Neural crest cell (in vitro differentiated cells): ENCODE data around the gene RNASE9. TPM values are rescaled to one million over a fixed set of nuclear protein-coding genes. Genes with fewer than 3 reads are reported as not detected.

Experiments
- DNase-seq: peaks from one replicate; pipeline ENCODE4 v3.0.0; 2021; ENCODE audit warnings: low read depth, mixed read lengths, low spot score
- H3K27ac Mint-ChIP-seq: one replicate; pipeline ENCODE4 v1.8.0; 2021; ENCODE audit warnings: mild to moderate bottlenecking, mixed read lengths; ENCODE audit not compliant: unreplicated experiment
- H3K27me3 Mint-ChIP-seq: 2 replicates; pipeline ENCODE4 v1.8.0; 2021; ENCODE audit warnings: low read depth, mild to moderate bottlenecking, mixed read lengths
- H3K36me3 Mint-ChIP-seq: 2 replicates; pipeline ENCODE4 v1.8.0; 2021; ENCODE audit warnings: low read depth, mild to moderate bottlenecking, mixed read lengths
- H3K4me1 Mint-ChIP-seq: 2 replicates; pipeline ENCODE4 v1.8.0; 2021; ENCODE audit warnings: mixed read lengths
- H3K4me3 Mint-ChIP-seq: one replicate; pipeline ENCODE4 v1.8.0; 2021; ENCODE audit warnings: mild to moderate bottlenecking, mixed read lengths
- H3K9me3 Mint-ChIP-seq: 2 replicates; pipeline ENCODE4 v1.8.0; 2021; ENCODE audit warnings: mixed read lengths
- long read RNA-seq: library from polyadenylated mRNA; unstranded; transcript quantifications from one replicate; pipeline ENCODE4 v2.0.0, GENCODE V29; 2020
- total RNA-seq: library from RNA; stranded (reverse); gene quantifications from 2 replicates; pipeline ENCODE4 v1.2.1, GENCODE V29; 2021
- TF ChIP-seq, protein P1 (sequence below): fragments of 200-600 bp; sonication (generic); conservative IDR thresholded peaks from 2 replicates; pipeline ENCODE4 v1.5.0; 2021; ENCODE audit warnings: antibody characterized with exemption, mild to moderate bottlenecking

The RNASE9 gene
- total RNA-seq, result not detected in 2 replicates
- long read RNA-seq, result 0 reads

DNA sequence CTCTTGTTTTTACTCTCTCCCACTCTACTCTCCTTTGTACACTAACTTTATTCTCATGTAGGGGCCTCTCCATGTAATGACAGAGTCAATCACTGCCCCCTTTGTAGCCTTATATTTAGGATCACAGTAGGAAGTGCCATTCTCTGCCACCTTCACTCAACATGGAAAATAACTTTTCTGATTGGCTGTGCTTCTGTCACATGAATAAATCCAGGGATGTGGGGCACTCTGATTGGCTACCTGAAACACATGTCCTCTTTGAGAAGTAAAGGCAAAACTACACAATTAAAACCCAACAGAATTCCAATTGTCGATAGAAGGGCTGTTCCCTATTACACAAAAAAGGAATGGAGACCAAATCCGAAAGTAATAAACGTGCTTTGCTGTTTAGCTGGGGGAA, at the start of gene RNASE9:
Gene RNASE9, minus strand, starts transcription at position 87 of the 400 bp plus-strand sequence.
- TF ChIP-seq, protein P1, sequence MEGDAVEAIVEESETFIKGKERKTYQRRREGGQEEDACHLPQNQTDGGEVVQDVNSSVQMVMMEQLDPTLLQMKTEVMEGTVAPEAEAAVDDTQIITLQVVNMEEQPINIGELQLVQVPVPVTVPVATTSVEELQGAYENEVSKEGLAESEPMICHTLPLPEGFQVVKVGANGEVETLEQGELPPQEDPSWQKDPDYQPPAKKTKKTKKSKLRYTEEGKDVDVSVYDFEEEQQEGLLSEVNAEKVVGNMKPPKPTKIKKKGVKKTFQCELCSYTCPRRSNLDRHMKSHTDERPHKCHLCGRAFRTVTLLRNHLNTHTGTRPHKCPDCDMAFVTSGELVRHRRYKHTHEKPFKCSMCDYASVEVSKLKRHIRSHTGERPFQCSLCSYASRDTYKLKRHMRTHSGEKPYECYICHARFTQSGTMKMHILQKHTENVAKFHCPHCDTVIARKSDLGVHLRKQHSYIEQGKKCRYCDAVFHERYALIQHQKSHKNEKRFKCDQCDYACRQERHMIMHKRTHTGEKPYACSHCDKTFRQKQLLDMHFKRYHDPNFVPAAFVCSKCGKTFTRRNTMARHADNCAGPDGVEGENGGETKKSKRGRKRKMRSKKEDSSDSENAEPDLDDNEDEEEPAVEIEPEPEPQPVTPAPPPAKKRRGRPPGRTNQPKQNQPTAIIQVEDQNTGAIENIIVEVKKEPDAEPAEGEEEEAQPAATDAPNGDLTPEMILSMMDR, result no peak
- no peak for DNase-seq
- Mint-ChIP-seq H3K9me3 (no peaks in the 10 kb centered on the region), H3K36me3 (no peaks in the 10 kb centered on the region), H3K4me3 (no peak within 1 kb of the TSS), H3K4me1 (no peaks in the 10 kb centered on the region), H3K27me3 (peaks cover 14% of the 10 kb centered on the region), H3K27ac (no peak within 1 kb of the TSS)

DNA sequence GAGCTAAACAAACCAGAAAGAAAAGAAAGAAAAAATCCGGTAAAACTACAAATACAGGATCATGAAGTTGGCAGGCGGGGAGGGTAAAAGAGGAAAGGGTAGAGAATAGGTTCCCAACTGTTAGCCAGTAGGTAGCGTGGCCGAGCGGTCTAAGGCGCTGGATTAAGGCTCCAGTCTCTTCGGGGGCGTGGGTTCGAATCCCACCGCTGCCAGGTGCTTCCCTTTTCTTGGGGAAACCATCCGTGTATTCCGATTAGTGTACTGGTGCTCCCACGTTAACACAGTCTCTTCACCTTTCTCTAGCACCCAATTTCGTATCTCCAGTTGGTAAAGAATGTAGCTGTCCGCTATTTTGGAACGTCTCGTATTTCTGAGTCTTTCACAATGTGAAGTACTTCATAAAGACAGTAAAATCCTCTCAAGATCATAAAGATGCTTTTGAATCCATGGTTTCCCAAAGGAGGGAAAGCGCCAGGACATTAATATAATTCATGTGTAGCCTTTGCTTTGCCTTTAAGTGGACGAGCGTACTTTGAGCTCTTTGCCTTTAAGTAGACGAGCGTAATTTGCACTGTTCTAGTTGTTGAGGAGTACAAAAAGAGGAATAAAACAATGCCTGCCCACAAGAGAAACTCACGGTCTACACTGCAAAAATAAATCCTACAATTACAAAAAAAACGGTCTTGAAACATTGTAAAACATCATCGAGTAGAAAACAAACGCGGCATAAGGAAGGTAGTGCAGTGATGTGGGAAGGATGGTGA, 49.3 kb upstream of the RNASE9 start:
- Mint-ChIP-seq H3K9me3 (no peaks in the 10 kb centered on the region), H3K4me1 (peaks cover 5% of the 10 kb centered on the region), H3K27me3 (peaks cover 12% of the 10 kb centered on the region), H3K27ac (no peak overlapping the region), H3K4me3 (no peak overlapping the region), H3K36me3 (no peaks in the 10 kb centered on the region)
- DNase-seq, result peak; percentile 77
- TF ChIP-seq, protein P1, result no peak

DNA sequence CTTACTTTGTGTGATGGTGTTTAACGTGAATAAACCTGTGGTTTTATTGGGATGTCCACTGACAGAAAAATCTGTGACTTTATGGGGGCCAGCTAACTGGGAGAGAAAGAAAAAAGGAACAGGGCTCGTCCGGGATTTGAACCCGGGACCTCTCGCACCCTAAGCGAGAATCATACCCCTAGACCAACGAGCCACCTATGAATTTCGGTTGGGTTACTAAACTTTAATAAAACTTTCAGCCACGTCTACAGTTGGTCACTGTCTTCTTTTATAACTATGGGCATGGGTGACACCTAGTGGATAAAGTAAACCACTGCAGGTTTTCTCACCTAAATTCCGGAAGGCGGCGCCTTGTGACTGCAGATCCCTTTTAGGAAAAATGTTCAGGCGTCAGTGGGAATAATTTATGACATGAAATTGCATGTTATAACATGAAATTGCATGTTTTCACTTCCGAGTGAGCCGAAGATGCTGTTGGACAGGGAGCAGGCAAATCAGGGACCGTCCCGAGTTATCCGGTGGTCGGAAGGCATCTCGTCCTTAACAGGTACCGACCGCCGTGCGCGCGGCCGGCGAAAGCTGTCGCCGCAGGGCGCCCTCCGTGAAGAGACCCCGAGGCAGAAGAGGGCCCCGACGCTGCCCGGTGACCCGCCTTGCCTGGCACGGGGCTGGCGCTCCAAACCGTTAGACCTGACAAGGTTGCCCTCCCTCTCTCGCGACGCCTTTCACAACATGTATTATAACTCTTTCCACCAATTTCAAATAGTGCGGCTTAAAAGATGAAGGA, 48.6 kb upstream of the RNASE9 start:
- Mint-ChIP-seq H3K27ac (no peak overlapping the region), H3K36me3 (no peaks in the 10 kb centered on the region), H3K27me3 (peaks cover 8% of the 10 kb centered on the region), H3K4me1 (peaks cover 1% of the 10 kb centered on the region), H3K4me3 (no peak overlapping the region), H3K9me3 (no peaks in the 10 kb centered on the region)
- peak; percentile 71 for DNase-seq
- TF ChIP-seq, protein P1, result peak; percentile 94

DNA sequence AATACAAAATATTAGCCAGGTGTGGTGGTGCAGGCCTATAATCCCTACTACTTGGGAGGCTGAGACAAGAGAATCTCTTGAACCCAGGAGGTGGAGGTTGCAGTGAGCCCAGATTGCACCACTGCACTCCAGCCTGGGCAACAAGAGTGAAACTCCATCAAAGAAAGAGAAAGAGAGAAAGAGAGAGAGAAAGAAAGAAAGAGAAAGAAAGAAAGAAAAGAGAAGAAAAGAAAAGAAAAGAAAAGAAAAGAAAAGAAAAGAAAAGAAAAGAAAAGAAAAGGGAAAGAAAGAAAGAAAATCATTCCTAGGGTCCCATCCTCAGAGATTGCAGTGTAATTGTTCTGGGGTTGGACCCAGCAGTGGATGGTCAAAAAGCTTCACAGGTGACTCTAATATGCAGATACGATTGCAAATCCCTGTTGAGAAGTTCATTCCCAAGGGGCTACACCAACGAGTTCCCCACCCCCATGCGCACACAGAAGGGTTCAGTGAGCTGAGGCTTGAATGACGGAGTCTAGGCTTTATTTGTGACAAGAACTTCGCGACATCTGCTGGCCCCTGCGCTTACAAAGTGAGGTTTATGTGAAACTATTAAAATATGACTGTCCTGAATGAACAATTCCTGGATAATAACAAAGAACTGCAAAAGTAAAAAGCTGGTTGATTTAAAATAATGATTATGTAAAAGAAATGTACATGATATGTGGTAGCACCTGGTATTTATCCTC, 47.7 kb upstream of the RNASE9 start:
- no peaks in the 10 kb centered on the region for H3K36me3 Mint-ChIP-seq
- peak overlapping the region; percentile 50 for H3K4me3 Mint-ChIP-seq
- no peak for DNase-seq
- peaks cover 8% of the 10 kb centered on the region for H3K27me3 Mint-ChIP-seq
- no peaks in the 10 kb centered on the region for H3K4me1 Mint-ChIP-seq
- H3K27ac Mint-ChIP-seq, result no peak overlapping the region
- no peaks in the 10 kb centered on the region for H3K9me3 Mint-ChIP-seq
- TF ChIP-seq, protein P1, result no peak

DNA sequence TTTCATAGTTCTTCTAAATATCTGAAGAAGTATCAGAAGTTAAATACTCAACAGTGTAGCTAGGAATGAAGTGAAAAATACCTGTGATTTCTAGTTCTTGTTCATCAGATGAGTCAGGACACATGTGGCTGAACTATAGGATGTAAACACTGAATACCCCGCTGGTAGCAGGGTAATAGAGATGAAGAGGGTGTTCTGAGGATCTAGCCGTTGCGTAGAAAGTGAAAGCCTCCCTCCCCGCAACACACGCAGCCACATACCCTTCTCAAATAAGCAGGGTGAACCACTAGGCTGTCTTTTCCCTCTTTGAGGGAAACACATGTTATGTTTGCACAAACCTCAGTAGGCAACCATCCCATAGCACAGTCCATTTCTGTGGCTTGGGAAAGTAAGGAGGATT, 46.8 kb upstream of the RNASE9 start:
- peak overlapping the region; percentile 25 for H3K4me3 Mint-ChIP-seq
- H3K27ac Mint-ChIP-seq, result no peak overlapping the region
- H3K9me3 Mint-ChIP-seq, result no peaks in the 10 kb centered on the region
- no peak for DNase-seq
- no peaks in the 10 kb centered on the region for H3K36me3 Mint-ChIP-seq
- H3K4me1 Mint-ChIP-seq, result no peaks in the 10 kb centered on the region
- peaks cover 8% of the 10 kb centered on the region for H3K27me3 Mint-ChIP-seq
- TF ChIP-seq, protein P1, result no peak
